HG03575 (cell line): ENCODE results near the gene SNX21.
"Not testable (repeated sequence)": the region's sequence is repeated elsewhere in the genome, so short reads cannot be mapped to it uniquely, and the experiment has no call there.

Experiments
- ATAC-seq: cut with Tn5 transposase; IDR thresholded peaks from one replicate; pipeline ENCODE4 v1.9.1; 2021; ENCODE audit not compliant: unreplicated experiment, insufficient number of reproducible peaks, low FRiP score; ENCODE audit errors: extremely low read depth

The SNX21 gene

GRCh38 chr20:45821947-45822346 lies 11.7 kb upstream of the SNX21 start:
- no peak for ATAC-seq

GRCh38 chr20:45822857-45823256 lies 10.7 kb upstream of the SNX21 start:
- ATAC-seq = no peak

GRCh38 chr20:45823949-45824835 lies 9.4 kb upstream of the SNX21 start:
- ATAC-seq = no peak

- ATAC-seq = no peak
Observed at GRCh38 chr20:45826381-45827019, 7.1 kb upstream of the SNX21 start.

GRCh38 chr20:45827030-45827652 lies 6.5 kb upstream of the SNX21 start, which contains the start of gene TNNC2:
Gene TNNC2 (minus strand): TSS chr20:45827312. CDS start chr20:45827248, 64 bp downstream.
- no peak for ATAC-seq

GRCh38 chr20:45827712-45828111 lies 5.9 kb upstream of the SNX21 start:
- ATAC-seq = no peak

- no peak for ATAC-seq
Observed at GRCh38 chr20:45828589-45828988, 5.0 kb upstream of the SNX21 start.

GRCh38 chr20:45829673-45830106 lies 3.9 kb upstream of the SNX21 start:
- not testable (repeated sequence) for ATAC-seq

GRCh38 chr20:45832619-45833018 lies 980 bp upstream of the SNX21 start:
- no peak for ATAC-seq

- no peak for ATAC-seq
Observed at GRCh38 chr20:45833883-45834796, 541 bp downstream of the SNX21 start.

- no peak for ATAC-seq
Observed at GRCh38 chr20:45834797-45835161, 1.2 kb downstream of the SNX21 start.

- ATAC-seq = no peak
Observed at GRCh38 chr20:45835329-45835765, 1.7 kb downstream of the SNX21 start.

- no peak for ATAC-seq
Observed at GRCh38 chr20:45835825-45836224, 2.2 kb downstream of the SNX21 start.

- no peak for ATAC-seq
Observed at GRCh38 chr20:45836841-45837240, 3.2 kb downstream of the SNX21 start.

GRCh38 chr20:45840700-45841198 lies 7.2 kb downstream of the SNX21 start:
- ATAC-seq = no peak

- ATAC-seq = no peak
Observed at GRCh38 chr20:45841407-45842129, 8.0 kb downstream of the SNX21 start.

GRCh38 chr20:45842169-45842812 lies 8.7 kb downstream of the SNX21 start:
- ATAC-seq = no peak

GRCh38 chr20:45843506-45843905 lies 9.9 kb downstream of the SNX21 start:
- no peak for ATAC-seq
